Muscle layer of duodenum (tissue), 2 donors: ENCODE results near the gene SLC4A1.

ENCODE experiments used
- H3K27ac ChIP-seq: one replicate; pipeline ENCODE4 v1.7.0; 2013; ENCODE audit warnings: mild to moderate bottlenecking, low read length
- H3K27me3 ChIP-seq: one replicate; pipeline ENCODE4 v1.7.0; 2013; ENCODE audit warnings: low read depth, mild to moderate bottlenecking, control low read depth, low read length
- H3K36me3 ChIP-seq, 2 donors: one replicate each; pipeline ENCODE4 v1.7.0; 2013; ENCODE audit warnings: low read length in 2 of 2, control low read depth in 1 of 2, mild to moderate bottlenecking in 1 of 2; ENCODE audit not compliant: insufficient read depth in 2 of 2, control insufficient read depth in 1 of 2
- H3K4me1 ChIP-seq, 2 donors: one replicate each; pipeline ENCODE4 v1.7.0; 2013; ENCODE audit warnings: low read length in 2 of 2, mild to moderate bottlenecking in 2 of 2, control low read depth in 1 of 2, moderate library complexity in 1 of 2; ENCODE audit not compliant: insufficient read depth in 2 of 2, control insufficient read depth in 1 of 2
- H3K4me3 ChIP-seq, 2 donors: one replicate each; pipeline ENCODE4 v1.7.0; 2013; ENCODE audit warnings: low read length in 2 of 2, low read depth in 1 of 2, mild to moderate bottlenecking in 1 of 2
- H3K9me3 ChIP-seq, 2 donors: one replicate each; pipeline ENCODE4 v1.7.0; 2013; ENCODE audit warnings: low read length in 2 of 2, control low read depth in 1 of 2, mild to moderate bottlenecking in 1 of 2; ENCODE audit not compliant: control insufficient read depth in 1 of 2
- donor health status: healthy.

Gene SLC4A1

GRCh38 chr17:44309472-44309871 is 41.5 kb upstream of the SLC4A1 start:
- peak overlapping the region in 1 of 2 donors; percentile 49 for H3K4me3 ChIP-seq
- peaks cover 20% of the 10 kb centered on the region for H3K27me3 ChIP-seq
- no peaks in the 10 kb centered on the region for H3K36me3 ChIP-seq
- no peaks in the 10 kb centered on the region for H3K9me3 ChIP-seq
- peaks cover 4 to 17% of the 10 kb centered on the region in 2 donors for H3K4me1 ChIP-seq
- no peak overlapping the region for H3K27ac ChIP-seq

GRCh38 chr17:44308865-44309264 is 40.9 kb upstream of the SLC4A1 start:
- peaks cover 4 to 17% of the 10 kb centered on the region in 2 donors for H3K4me1 ChIP-seq
- peaks cover 14% of the 10 kb centered on the region for H3K27me3 ChIP-seq
- no peak overlapping the region for H3K27ac ChIP-seq
- no peaks in the 10 kb centered on the region for H3K36me3 ChIP-seq
- peak overlapping the region in 1 of 2 donors; percentile 49 for H3K4me3 ChIP-seq
- H3K9me3 ChIP-seq: no peaks in the 10 kb centered on the region

GRCh38 chr17:44308320-44308818 is 40.4 kb upstream of the SLC4A1 start, which contains the start of gene RUNDC3A:
RUNDC3A (plus strand) TSS chr17:44308601; CDS start chr17:44308833, 232 bp downstream.
- Histone ChIP-seq H3K4me1 (peaks cover 4 to 17% of the 10 kb centered on the region in 2 donors), H3K27me3 (peaks cover 13% of the 10 kb centered on the region), H3K27ac (no peak within 1 kb of the TSS), H3K9me3 (no peaks in the 10 kb centered on the region), H3K4me3 (peak within 1 kb of the TSS; percentile 37 to 49), H3K36me3 (no peaks in the 10 kb centered on the region)

- peaks cover 4 to 17% of the 10 kb centered on the region in 2 donors for H3K4me1 ChIP-seq
- H3K27ac ChIP-seq: no peak overlapping the region
- peaks cover 6% of the 10 kb centered on the region for H3K27me3 ChIP-seq
These were observed 39.7 kb upstream of the SLC4A1 start for GRCh38 chr17:44307387-44308186.

GRCh38 chr17:44304651-44305050 is 36.7 kb upstream of the SLC4A1 start:
- Histone ChIP-seq H3K9me3 (no peaks in the 10 kb centered on the region), H3K4me3 (no peak overlapping the region), H3K27ac (no peak overlapping the region), H3K27me3 (peaks cover 6% of the 10 kb centered on the region), H3K36me3 (no peaks in the 10 kb centered on the region), H3K4me1 (peaks cover 4 to 17% of the 10 kb centered on the region in 2 donors)

More at GRCh38 chr17:44307387-44308186, 39.7 kb upstream of the SLC4A1 start:
- H3K4me3 ChIP-seq: peak overlapping the region; percentile 37 to 49
- no peaks in the 10 kb centered on the region for H3K36me3 ChIP-seq
- H3K9me3 ChIP-seq: no peaks in the 10 kb centered on the region

GRCh38 chr17:44297975-44298374 is 30.0 kb upstream of the SLC4A1 start:
- H3K36me3 ChIP-seq: no peaks in the 10 kb centered on the region
- no peaks in the 10 kb centered on the region for H3K27me3 ChIP-seq
- no peak overlapping the region for H3K4me3 ChIP-seq
- H3K27ac ChIP-seq: no peak overlapping the region
- H3K4me1 ChIP-seq: no peaks in the 10 kb centered on the region
- no peaks in the 10 kb centered on the region for H3K9me3 ChIP-seq

GRCh38 chr17:44293509-44294226 is 25.7 kb upstream of the SLC4A1 start:
- H3K4me1 ChIP-seq: no peaks in the 10 kb centered on the region
- H3K27me3 ChIP-seq: no peaks in the 10 kb centered on the region
- no peaks in the 10 kb centered on the region for H3K36me3 ChIP-seq
- no peak overlapping the region for H3K4me3 ChIP-seq
- no peak overlapping the region for H3K27ac ChIP-seq
- no peaks in the 10 kb centered on the region for H3K9me3 ChIP-seq

GRCh38 chr17:44287651-44288050 is 19.7 kb upstream of the SLC4A1 start:
- Histone ChIP-seq H3K36me3 (no peaks in the 10 kb centered on the region), H3K27ac (no peak overlapping the region), H3K4me1 (no peaks in the 10 kb centered on the region), H3K9me3 (no peaks in the 10 kb centered on the region), H3K27me3 (peaks cover 6% of the 10 kb centered on the region), H3K4me3 (no peak overlapping the region)

GRCh38 chr17:44284024-44284400 is 16.1 kb upstream of the SLC4A1 start:
- Histone ChIP-seq H3K9me3 (no peaks in the 10 kb centered on the region), H3K36me3 (no peaks in the 10 kb centered on the region), H3K27me3 (peaks cover 6% of the 10 kb centered on the region), H3K4me3 (no peak overlapping the region), H3K27ac (no peak overlapping the region), H3K4me1 (peaks cover 0 to 12% of the 10 kb centered on the region in 2 donors)

- peaks cover 6% of the 10 kb centered on the region for H3K27me3 ChIP-seq
- H3K4me1 ChIP-seq: peaks cover 0 to 12% of the 10 kb centered on the region in 2 donors
- H3K4me3 ChIP-seq: no peak overlapping the region
These were observed 15.5 kb upstream of the SLC4A1 start for GRCh38 chr17:44283344-44284023.

GRCh38 chr17:44282264-44282663 is 14.3 kb upstream of the SLC4A1 start:
- no peaks in the 10 kb centered on the region for H3K36me3 ChIP-seq
- H3K9me3 ChIP-seq: no peaks in the 10 kb centered on the region
- H3K4me1 ChIP-seq: peaks cover 0 to 12% of the 10 kb centered on the region in 2 donors
- H3K27me3 ChIP-seq: no peaks in the 10 kb centered on the region
- no peak overlapping the region for H3K27ac ChIP-seq
- H3K4me3 ChIP-seq: no peak overlapping the region

More at GRCh38 chr17:44283344-44284023, 15.5 kb upstream of the SLC4A1 start:
- Histone ChIP-seq H3K9me3 (no peaks in the 10 kb centered on the region), H3K36me3 (no peaks in the 10 kb centered on the region), H3K27ac (no peak overlapping the region)
